ENCODE measurements around the gene GRID1. TPM values are rescaled to one million over a fixed set of nuclear protein-coding genes. Genes with fewer than 3 reads are reported as not detected.

The GRID1 gene
- total and polyA plus RNA-seq, 10 of the 15 experiments (the other 5 are each of a cell fraction or from before 2014, with no cell fraction given) = 0.04 to 0.62 (median 0.08) TPM; not detected in 5

GRCh38 chr10:85594239-85594638 lies 772.4 kb downstream of the GRID1 start:
- ATAC-seq = no peak
- WGBS (ENCODE audit: insufficient coverage, insufficient replicate concordance, low lambda C conversion rate, missing lambda C conversion rate) = 0% methylated on average over 3 of the region's 3 CpGs
- Histone ChIP-seq H3K4me1 (ENCODE audit: control insufficient read depth, insufficient read depth, low read length) (no peaks in the 10 kb centered on the region), H3K36me3 (ENCODE audit: control insufficient read depth in 2 of 2, insufficient read depth in 2 of 2, low read length in 1 of 2) (no peaks in the 10 kb centered on the region), H3K79me2 (ENCODE audit: control insufficient read depth, insufficient read depth, low read length) (no peaks in the 10 kb centered on the region), H2AFZ (ENCODE audit: control insufficient read depth, low read depth, low read length) (no peak overlapping the region), H3K4me3 (no peak overlapping the region), H3K9ac (ENCODE audit: control insufficient read depth, insufficient read depth, low read length) (no peak overlapping the region), H3K27me3 (replicated peaks in 1 of 2; ENCODE audit: control insufficient read depth in 2 of 2, insufficient read depth in 2 of 2, low read length in 1 of 2) (no peaks in the 10 kb centered on the region), H3K27ac (ENCODE audit: control insufficient read depth, insufficient read depth) (no peak overlapping the region), H3K9me3 (replicated peaks; ENCODE audit: control insufficient read depth, insufficient read depth, low read length) (no peaks in the 10 kb centered on the region), H3K4me2 (ENCODE audit: control insufficient read depth, insufficient read depth) (no peak overlapping the region), H4K20me1 (ENCODE audit: control insufficient read depth, insufficient read depth) (no peaks in the 10 kb centered on the region)
- ChIA-PET SMC1A (ENCODE audit: uncharacterized antibody, unreplicated experiment) (interaction anchor here (1.3 to 1.6 kb wide), 3 partner anchors 10 to 20 kb away, joined by 3 to 4 read pairs (median 3); no protein-coding TSS in a partner anchor), POLR2A (no interaction called here), CTCF (interaction anchor here (0.7 kb wide), 1 partner anchor 244 kb away, joined by 3 read pairs; no protein-coding TSS in a partner anchor), RAD21 (ENCODE audit: unreplicated experiment) (no interaction called here)
- no peak for FAIRE-seq
- no peak for DNase-seq (ENCODE audit: low read depth, low spot score)
- TF ChIP-seq KAT2A (conservative IDR thresholded peaks at IDR 0.05; ENCODE audit: control insufficient read depth, low read depth, low read length) (no peak), MAX (IDR thresholded peaks at IDR 0.05; ENCODE audit: low read depth, low read length) (no peak), SUZ12 (IDR thresholded peaks at IDR 0.05; ENCODE audit: unreplicated experiment) (no peak), HDGF (IDR thresholded peaks at IDR 0.05) (no peak), SREBF2 (IDR thresholded peaks at IDR 0.05; ENCODE audit: low read length) (no peak)
- TF ChIP-seq, protein P1, sequence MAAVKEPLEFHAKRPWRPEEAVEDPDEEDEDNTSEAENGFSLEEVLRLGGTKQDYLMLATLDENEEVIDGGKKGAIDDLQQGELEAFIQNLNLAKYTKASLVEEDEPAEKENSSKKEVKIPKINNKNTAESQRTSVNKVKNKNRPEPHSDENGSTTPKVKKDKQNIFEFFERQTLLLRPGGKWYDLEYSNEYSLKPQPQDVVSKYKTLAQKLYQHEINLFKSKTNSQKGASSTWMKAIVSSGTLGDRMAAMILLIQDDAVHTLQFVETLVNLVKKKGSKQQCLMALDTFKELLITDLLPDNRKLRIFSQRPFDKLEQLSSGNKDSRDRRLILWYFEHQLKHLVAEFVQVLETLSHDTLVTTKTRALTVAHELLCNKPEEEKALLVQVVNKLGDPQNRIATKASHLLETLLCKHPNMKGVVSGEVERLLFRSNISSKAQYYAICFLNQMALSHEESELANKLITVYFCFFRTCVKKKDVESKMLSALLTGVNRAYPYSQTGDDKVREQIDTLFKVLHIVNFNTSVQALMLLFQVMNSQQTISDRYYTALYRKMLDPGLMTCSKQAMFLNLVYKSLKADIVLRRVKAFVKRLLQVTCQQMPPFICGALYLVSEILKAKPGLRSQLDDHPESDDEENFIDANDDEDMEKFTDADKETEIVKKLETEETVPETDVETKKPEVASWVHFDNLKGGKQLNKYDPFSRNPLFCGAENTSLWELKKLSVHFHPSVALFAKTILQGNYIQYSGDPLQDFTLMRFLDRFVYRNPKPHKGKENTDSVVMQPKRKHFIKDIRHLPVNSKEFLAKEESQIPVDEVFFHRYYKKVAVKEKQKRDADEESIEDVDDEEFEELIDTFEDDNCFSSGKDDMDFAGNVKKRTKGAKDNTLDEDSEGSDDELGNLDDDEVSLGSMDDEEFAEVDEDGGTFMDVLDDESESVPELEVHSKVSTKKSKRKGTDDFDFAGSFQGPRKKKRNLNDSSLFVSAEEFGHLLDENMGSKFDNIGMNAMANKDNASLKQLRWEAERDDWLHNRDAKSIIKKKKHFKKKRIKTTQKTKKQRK (IDR thresholded peaks at IDR 0.05; ENCODE audit: low read depth, low read length) = no peak
- no TSS peak for BruUV-seq (replicated peaks)
- in situ Hi-C loops (cut with MboI) = no loop called here
- intact Hi-C loops (cut with micrococcal nuclease; ENCODE audit: unreplicated experiment) = no loop called here
